NB4 (cell line): ENCODE measurements around the gene KIF6.

ENCODE experiments used
- DNase-seq: peaks from one replicate; pipeline ENCODE4 v3.0.0; 2010; ENCODE audit warnings: low read depth
- H3K4me3 ChIP-seq: one replicate; pipeline ENCODE4 v1.5.1; 2011; ENCODE audit warnings: mild to moderate bottlenecking, low read depth, low read length, moderate library complexity
- MYC ChIP-seq: IDR thresholded peaks from 2 replicates; pipeline ENCODE4 v1.6.1; 2011; ENCODE audit warnings: low read depth, low read length
- POLR2A ChIP-seq: IDR thresholded peaks from 2 replicates; pipeline ENCODE4 v1.6.1; 2011; ENCODE audit warnings: mild to moderate bottlenecking; ENCODE audit not compliant: insufficient read length; ENCODE audit errors: extremely low read depth
- TF ChIP-seq, protein P1 (sequence below): IDR thresholded peaks from one replicate; pipeline ENCODE4 v1.5.1; 2012; ENCODE audit warnings: low read depth, low read length
- TF ChIP-seq, protein P2 (sequence below): IDR thresholded peaks from 2 replicates; pipeline ENCODE4 v1.6.1; 2011; ENCODE audit warnings: low read depth, low read length

Gene KIF6

DNA sequence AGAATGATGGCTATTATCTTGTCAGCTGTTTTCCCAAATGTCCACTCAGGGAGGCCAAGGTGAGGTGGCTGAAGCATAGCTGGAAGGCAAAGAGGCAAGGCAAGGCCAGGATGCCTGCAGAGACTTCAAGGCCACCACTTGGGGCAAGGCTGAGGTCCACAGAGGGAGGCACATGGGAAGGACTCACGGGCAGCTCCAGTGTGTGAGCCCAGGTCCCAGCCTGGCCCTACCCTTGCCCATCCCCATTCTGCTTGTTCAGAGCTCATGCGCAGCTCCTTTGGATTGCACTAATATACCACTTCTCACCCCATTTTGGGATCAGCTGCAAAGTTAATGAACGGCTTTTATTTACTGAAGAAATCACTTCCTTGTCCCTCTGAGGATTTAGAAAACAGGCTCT, 291.6 kb downstream of the KIF6 start:
- TF ChIP-seq, protein P1, sequence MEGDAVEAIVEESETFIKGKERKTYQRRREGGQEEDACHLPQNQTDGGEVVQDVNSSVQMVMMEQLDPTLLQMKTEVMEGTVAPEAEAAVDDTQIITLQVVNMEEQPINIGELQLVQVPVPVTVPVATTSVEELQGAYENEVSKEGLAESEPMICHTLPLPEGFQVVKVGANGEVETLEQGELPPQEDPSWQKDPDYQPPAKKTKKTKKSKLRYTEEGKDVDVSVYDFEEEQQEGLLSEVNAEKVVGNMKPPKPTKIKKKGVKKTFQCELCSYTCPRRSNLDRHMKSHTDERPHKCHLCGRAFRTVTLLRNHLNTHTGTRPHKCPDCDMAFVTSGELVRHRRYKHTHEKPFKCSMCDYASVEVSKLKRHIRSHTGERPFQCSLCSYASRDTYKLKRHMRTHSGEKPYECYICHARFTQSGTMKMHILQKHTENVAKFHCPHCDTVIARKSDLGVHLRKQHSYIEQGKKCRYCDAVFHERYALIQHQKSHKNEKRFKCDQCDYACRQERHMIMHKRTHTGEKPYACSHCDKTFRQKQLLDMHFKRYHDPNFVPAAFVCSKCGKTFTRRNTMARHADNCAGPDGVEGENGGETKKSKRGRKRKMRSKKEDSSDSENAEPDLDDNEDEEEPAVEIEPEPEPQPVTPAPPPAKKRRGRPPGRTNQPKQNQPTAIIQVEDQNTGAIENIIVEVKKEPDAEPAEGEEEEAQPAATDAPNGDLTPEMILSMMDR = no peak
- TF ChIP-seq MYC (no peak), POLR2A (no peak)
- TF ChIP-seq, protein P2, sequence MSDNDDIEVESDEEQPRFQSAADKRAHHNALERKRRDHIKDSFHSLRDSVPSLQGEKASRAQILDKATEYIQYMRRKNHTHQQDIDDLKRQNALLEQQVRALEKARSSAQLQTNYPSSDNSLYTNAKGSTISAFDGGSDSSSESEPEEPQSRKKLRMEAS = no peak
- no peak overlapping the region for H3K4me3 ChIP-seq

DNA sequence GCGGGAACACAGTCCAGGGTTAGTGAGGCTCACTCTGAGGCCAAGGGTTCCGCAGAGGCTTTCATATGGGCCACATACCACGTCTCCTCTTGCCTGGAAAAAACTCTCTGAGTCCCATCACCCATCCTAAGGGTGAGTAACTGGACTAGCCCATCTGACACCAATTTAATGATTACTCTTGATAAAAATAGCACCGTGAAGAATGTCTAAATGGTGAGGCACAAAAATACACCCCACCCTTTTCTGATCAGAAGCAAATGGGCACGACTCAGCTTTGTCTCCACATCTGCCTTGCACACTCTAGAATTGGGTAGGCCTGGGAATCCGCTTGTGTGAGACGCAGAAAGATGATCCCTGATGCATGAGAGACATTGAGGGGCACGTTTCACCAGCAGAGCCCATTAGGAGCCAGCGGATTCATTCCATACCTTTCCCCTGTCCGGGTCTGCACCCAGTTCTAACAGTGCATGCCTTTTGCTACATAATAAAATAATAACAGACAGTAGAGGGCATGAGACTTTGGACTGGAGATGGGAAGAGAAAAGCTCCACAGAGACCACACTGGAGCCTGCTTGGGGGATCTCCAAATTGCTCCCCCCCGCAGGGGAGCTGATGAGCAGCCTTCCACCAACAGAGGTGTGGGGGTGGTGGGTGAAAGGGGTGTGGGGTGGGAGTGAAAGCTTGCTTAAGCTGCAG, 292.7 kb downstream of the KIF6 start:
- no peak for DNase-seq
- no peak for TF ChIP-seq POLR2A
- TF ChIP-seq, protein P1 = no peak
- TF ChIP-seq, protein P2 = no peak
- TF ChIP-seq MYC = no peak
- no peak overlapping the region for H3K4me3 ChIP-seq

More for the DNA sequence above, 291.6 kb downstream of the KIF6 start:
- DNase-seq = no peak

- TF ChIP-seq POLR2A = no peak
- TF ChIP-seq MYC = no peak
- TF ChIP-seq, protein P2 = no peak
- TF ChIP-seq, protein P1 = no peak
- peak; percentile 23 for DNase-seq
- H3K4me3 ChIP-seq = no peak overlapping the region
Measured at GRCh38 chr6:39430871-39431523, 294.2 kb downstream of the KIF6 start.

GRCh38 chr6:39430446-39430845, 294.8 kb downstream of the KIF6 start:
- DNase-seq = no peak
- TF ChIP-seq, protein P2 = no peak
- TF ChIP-seq POLR2A (no peak), MYC (no peak)
- TF ChIP-seq, protein P1 = no peak
- no peak overlapping the region for H3K4me3 ChIP-seq

- TF ChIP-seq, protein P2 = no peak
- TF ChIP-seq MYC = no peak
- TF ChIP-seq, protein P1 = no peak
- TF ChIP-seq POLR2A = no peak
- H3K4me3 ChIP-seq = no peak overlapping the region
- DNase-seq = no peak
Measured at GRCh38 chr6:39428816-39429215, 296.4 kb downstream of the KIF6 start.
